ENCODE measurements around the gene FOXP4. TPM values are rescaled to one million over a fixed set of nuclear protein-coding genes. Genes with fewer than 3 reads are reported as not detected.

Gene FOXP4
- total RNA-seq, 1 donor from 2014 or later: 2.0 TPM

- DNase-seq: no peak
These were observed 23.2 kb upstream of the FOXP4 start for GRCh38 chr6:41522780-41523548.

GRCh38 chr6:41523915-41524633 is 22.1 kb upstream of the FOXP4 start:
- DNase-seq: no peak

- no peak for DNase-seq
These were observed 21.6 kb upstream of the FOXP4 start for GRCh38 chr6:41524634-41525011.

- peak; percentile 18 for DNase-seq
These were observed 18.3 kb upstream of the FOXP4 start for GRCh38 chr6:41527721-41528408.

- DNase-seq: no peak
These were observed 17.7 kb upstream of the FOXP4 start for GRCh38 chr6:41528409-41528963.

GRCh38 chr6:41529049-41529448 is 17.1 kb upstream of the FOXP4 start:
- no peak for DNase-seq

GRCh38 chr6:41529970-41530369 is 16.2 kb upstream of the FOXP4 start:
- no peak for DNase-seq

GRCh38 chr6:41530476-41530875 is 15.7 kb upstream of the FOXP4 start:
- no peak for DNase-seq

- no peak for DNase-seq
These were observed 15.2 kb upstream of the FOXP4 start for GRCh38 chr6:41531016-41531415.

GRCh38 chr6:41531591-41532582 is 14.3 kb upstream of the FOXP4 start:
- peak; percentile 92 for DNase-seq

- no peak for DNase-seq
These were observed 10.4 kb upstream of the FOXP4 start for GRCh38 chr6:41535766-41536165.

- DNase-seq: no peak
These were observed 9.1 kb upstream of the FOXP4 start for GRCh38 chr6:41536795-41537758.

GRCh38 chr6:41538556-41539182 is 7.5 kb upstream of the FOXP4 start:
- DNase-seq: no peak

GRCh38 chr6:41539204-41539603 is 7.0 kb upstream of the FOXP4 start:
- no peak for DNase-seq

- no peak for DNase-seq
These were observed 4.8 kb upstream of the FOXP4 start for GRCh38 chr6:41541364-41541763.

GRCh38 chr6:41543087-41543486 is 3.1 kb upstream of the FOXP4 start:
- DNase-seq: no peak

- no peak for DNase-seq
These were observed 906 bp upstream of the FOXP4 start for GRCh38 chr6:41545247-41545702.

- no peak for DNase-seq
These were observed 289 bp downstream of the FOXP4 start for GRCh38 chr6:41546475-41546865.

GRCh38 chr6:41546866-41547798 is 951 bp downstream of the FOXP4 start:
- DNase-seq: no peak
